IPS DF 6.9 (cell line): ENCODE data around the gene B4GALT7.
"Not testable (repeated sequence)": the region's sequence is repeated elsewhere in the genome, so short reads cannot be mapped to it uniquely, and the experiment has no call there.

ENCODE experiments used
- DNase-seq: peaks from one replicate; pipeline ENCODE4 v3.0.0-alpha.2; 2013; ENCODE audit warnings: low read depth, low spot score
- H3K27ac ChIP-seq: one replicate; pipeline ENCODE4 v1.5.1; 2013; ENCODE audit warnings: low read length, control low read depth
- H3K27me3 ChIP-seq: 2 replicates; pipeline ENCODE4 v1.6.1; 2013; ENCODE audit warnings: mild to moderate bottlenecking, low read length; ENCODE audit not compliant: control insufficient read depth, insufficient read depth
- H3K36me3 ChIP-seq: 2 replicates; pipeline ENCODE4 v1.6.1; 2013; ENCODE audit warnings: low read length; ENCODE audit not compliant: control insufficient read depth, insufficient read depth
- H3K4me1 ChIP-seq: 2 replicates; pipeline ENCODE4 v1.6.1; 2013; ENCODE audit warnings: low read length; ENCODE audit not compliant: control insufficient read depth, insufficient read depth
- H3K4me3 ChIP-seq: 2 replicates; pipeline ENCODE4 v1.5.1; 2013; ENCODE audit warnings: mild to moderate bottlenecking, low read length
- H3K9me3 ChIP-seq: 2 replicates; pipeline ENCODE4 v1.6.1; 2013; ENCODE audit warnings: low read length, inconsistent platforms; ENCODE audit not compliant: control insufficient read depth, insufficient read depth
- WGBS: extraction: QIAGEN DNeasy Blood & Tissue Kit; methylation state at CpG from one replicate; pipeline ENCODE4 v1.1.7; 2013; ENCODE audit warnings: mixed read lengths, missing lambda C conversion rate; ENCODE audit not compliant: insufficient read length, insufficient coverage; 5-methylcytosine and 5-hydroxymethylcytosine counted together

B4GALT7 gene

DNA sequence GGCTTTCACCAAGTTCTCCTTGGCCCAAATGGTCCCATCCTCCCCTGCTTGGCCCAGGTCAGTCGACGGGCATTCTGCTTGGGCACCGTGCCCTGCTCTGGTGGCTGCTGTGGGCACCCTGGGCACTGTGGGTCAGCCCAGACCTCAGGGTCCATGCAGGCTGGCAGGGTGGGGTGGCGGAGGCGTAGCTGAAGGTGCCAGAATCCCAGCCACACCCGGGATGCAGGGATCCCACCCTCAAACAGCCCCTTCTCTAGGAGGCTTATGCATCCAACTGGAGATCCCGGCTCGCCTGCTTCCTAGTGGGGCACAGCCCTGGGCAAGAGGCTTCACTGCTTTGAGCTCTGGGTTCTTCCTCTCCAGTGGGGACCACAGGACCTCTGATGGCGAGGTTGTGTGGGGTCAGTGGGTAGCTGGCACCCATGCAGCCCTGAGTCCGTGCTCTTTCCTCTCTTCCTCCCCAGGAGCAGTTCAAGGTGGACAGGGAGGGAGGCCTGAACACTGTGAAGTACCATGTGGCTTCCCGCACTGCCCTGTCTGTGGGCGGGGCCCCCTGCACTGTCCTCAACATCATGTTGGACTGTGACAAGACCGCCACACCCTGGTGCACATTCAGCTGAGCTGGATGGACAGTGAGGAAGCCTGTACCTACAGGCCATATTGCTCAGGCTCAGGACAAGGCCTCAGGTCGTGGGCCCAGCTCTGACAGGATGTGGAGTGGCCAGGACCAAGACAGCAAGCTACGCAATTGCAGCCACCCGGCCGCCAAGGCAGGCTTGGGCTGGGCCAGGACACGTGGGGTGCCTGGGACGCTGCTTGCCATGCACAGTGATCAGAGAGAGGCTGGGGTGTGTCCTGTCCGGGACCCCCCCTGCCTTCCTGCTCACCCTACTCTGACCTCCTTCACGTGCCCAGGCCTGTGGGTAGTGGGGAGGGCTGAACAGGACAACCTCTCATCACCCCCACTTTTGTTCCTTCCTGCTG, 9.4 kb downstream of the B4GALT7 start:
- WGBS: no CpG with 5 or more reads among the region's 21 CpGs
- no peak overlapping the region for H3K4me3 ChIP-seq
- no peak for DNase-seq
- no peak overlapping the region for H3K27ac ChIP-seq
- no peaks in the 10 kb centered on the region for H3K9me3 ChIP-seq
- peaks cover 5% of the 10 kb centered on the region; the same call in 1 of the 2 replicates for H3K36me3 ChIP-seq
- H3K4me1 ChIP-seq: peaks cover 3% of the 10 kb centered on the region
- H3K27me3 ChIP-seq: no peaks in the 10 kb centered on the region

DNA sequence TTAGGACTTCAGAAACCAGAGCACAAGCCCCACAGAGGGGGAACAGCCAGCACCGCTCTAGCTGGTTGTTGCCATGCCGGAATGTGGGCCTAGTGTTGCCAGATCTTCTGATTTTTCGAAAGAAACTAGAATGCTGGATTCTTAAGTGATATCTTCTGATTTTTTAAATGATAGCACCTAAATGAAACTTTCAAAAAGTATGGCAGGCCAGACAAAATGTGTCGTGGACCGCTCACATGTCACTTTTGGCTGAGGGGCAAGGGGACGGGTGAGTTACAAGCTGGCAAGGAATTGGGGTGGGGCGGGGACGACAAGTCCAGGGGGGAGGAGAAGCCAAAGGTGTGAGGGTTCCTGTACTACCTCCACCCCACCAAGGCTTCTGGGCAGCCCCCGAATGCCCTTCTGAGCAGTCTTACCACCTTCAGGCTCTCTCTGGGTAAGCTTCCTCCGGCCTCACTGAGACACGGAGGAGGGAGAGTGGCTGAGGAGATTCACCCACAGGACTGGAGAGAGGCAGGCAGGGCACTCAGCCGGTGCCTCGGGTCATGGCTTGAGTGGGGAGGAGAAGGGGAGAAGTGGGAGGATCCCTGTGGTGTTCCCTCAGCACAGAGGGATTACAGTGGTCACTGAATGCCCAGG, 10.3 kb downstream of the B4GALT7 start:
- no CpG with 5 or more reads among the region's 13 CpGs for WGBS

DNA sequence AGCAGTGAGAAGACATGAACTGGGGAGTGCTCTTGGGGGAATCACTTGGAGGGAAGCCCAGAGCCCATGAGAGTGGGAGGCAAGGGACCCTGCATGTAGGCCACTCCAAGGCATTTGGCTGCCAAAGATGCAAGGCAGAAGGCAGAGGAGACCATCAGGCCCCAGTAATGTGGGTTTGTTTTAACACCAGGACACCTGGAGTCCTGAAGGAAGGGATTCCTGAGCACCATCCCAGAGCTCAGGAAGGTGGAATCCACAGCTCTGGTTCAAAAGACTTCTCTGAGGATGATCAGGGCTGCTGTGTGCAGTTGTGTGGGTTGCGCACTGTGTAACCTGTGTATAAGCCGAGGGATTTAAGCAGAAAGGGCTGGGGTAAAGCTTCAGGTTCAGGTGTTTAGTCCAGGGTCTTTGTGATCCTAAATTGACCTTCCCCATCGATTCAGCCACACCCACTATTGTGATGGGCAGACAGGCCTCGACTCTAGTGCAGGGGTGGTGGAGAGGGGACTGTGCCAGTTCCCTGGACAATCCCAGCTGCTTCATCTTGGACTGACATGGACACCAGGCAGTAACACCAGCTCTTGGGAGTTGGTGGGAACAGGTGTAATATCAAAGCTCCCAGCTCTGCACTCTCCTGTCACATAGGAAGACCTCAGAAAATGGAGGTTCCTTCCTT, 11.0 kb downstream of the B4GALT7 start:
- peaks cover 3% of the 10 kb centered on the region for H3K4me1 ChIP-seq

More for the DNA sequence above, 10.3 kb downstream of the B4GALT7 start:
- Histone ChIP-seq H3K4me1 (peaks cover 3% of the 10 kb centered on the region), H3K4me3 (no peak overlapping the region), H3K27ac (no peak overlapping the region), H3K36me3 (peaks cover 5% of the 10 kb centered on the region; the same call in 1 of the 2 replicates), H3K27me3 (no peaks in the 10 kb centered on the region), H3K9me3 (no peaks in the 10 kb centered on the region)
- no peak for DNase-seq

DNA sequence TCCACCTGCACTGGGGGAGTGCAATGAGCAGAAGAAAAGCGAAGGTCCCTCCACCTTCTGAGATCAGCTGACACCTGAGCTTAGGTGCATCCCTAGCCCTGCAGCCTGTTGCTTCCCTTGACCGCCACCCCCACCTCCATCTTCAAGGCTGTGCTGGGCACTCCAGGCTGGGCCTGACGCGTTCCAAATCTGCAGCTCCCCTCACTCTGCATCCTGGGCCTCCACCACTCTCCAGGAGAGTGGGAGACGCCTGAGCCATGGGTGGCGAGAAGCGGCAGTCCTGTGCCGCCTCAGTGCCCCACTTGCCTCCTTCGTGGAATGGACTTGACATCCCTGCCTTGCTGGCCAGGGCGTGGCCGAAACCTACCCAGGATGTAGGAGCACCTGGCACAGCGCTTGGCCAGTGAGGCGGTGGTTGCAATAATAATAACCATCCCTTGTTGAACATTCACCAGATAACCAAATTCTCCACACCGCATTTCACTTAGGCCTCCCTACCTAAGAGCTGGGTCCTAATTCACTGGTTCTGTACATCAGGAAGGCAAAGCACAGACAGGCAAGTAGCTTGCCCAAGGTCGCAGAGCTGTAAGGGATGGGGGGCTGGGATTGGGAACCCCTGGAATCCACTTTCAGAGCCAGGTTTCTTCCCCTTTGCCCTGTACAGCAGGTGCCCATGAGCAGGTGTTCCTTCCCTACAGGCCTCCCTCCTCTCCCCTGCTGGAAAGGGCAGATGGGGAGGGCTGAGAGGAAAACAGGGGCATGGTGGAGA, 11.7 kb downstream of the B4GALT7 start:
- DNase-seq: no peak
- Histone ChIP-seq H3K27me3 (no peaks in the 10 kb centered on the region), H3K27ac (no peak overlapping the region), H3K36me3 (peaks cover 5% of the 10 kb centered on the region; the same call in 1 of the 2 replicates), H3K4me3 (no peak overlapping the region), H3K4me1 (peaks cover 3% of the 10 kb centered on the region), H3K9me3 (no peaks in the 10 kb centered on the region)
- WGBS: no CpG with 5 or more reads among the region's 15 CpGs

More for the DNA sequence above, 11.0 kb downstream of the B4GALT7 start:
- no peaks in the 10 kb centered on the region for H3K27me3 ChIP-seq
- peaks cover 5% of the 10 kb centered on the region; the same call in 1 of the 2 replicates for H3K36me3 ChIP-seq
- no peak for DNase-seq
- H3K27ac ChIP-seq: no peak overlapping the region
- H3K9me3 ChIP-seq: no peaks in the 10 kb centered on the region
- H3K4me3 ChIP-seq: no peak overlapping the region
- no CpG with 5 or more reads among the region's 4 CpGs for WGBS

DNA sequence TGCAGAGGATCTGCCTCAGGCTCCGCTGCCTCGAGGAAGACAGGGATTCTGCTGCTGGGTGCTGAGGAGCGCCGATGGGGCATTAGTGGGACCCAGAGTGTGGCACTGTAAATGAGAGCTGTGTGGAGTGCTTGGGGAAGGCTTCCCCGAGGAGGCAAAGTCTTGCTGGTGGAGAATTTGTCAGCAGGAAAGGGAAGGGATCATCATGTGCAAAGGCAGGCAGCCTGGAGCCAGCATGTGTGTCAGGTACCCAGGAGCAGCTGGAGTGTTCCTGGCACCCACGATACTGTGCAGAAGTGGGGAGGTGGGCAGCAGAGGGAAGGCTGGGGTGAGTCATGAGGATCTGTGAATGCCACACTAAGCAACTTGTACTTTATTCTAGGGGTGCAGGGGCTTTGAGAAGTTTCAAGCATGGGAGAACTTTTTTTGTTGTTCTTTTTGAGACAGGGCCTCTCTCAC, 12.3 kb downstream of the B4GALT7 start:
- peaks cover 5% of the 10 kb centered on the region; the same call in 1 of the 2 replicates for H3K36me3 ChIP-seq
- H3K27ac ChIP-seq: no peak overlapping the region
- no peaks in the 10 kb centered on the region for H3K27me3 ChIP-seq
- H3K4me1 ChIP-seq: peaks cover under 1% of the 10 kb centered on the region
- no peak overlapping the region for H3K4me3 ChIP-seq
- H3K9me3 ChIP-seq: no peaks in the 10 kb centered on the region
- no peak for DNase-seq
- no CpG with 5 or more reads among the region's 6 CpGs for WGBS

DNA sequence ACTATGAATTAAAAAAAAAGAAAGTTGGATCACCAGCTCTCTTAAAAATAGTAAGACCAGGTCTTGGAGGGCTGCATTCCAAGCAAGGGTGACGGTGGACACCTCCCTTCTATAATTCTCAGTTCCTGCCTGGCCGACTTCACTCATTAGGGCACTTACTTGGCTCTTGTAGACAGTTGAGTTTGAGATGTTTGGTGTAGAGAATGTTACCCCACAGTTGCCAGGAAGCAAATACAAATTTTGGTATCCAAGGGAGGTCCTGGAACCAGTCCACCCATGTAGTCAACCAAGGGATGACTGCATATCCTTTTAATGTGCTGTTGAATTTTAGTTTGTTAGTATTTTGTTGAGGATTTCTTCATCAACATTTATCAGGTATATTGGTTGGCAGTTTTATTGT, 20.6 kb downstream of the B4GALT7 start:
- H3K4me1 ChIP-seq: no peaks in the 10 kb centered on the region
- no peak for DNase-seq
- H3K27ac ChIP-seq: no peak overlapping the region
- H3K27me3 ChIP-seq: no peaks in the 10 kb centered on the region
- no peaks in the 10 kb centered on the region for H3K9me3 ChIP-seq
- H3K4me3 ChIP-seq: no peak overlapping the region
- peaks cover 2% of the 10 kb centered on the region; the same call in 1 of the 2 replicates for H3K36me3 ChIP-seq
- no CpG with 5 or more reads among the region's 2 CpGs for WGBS

DNA sequence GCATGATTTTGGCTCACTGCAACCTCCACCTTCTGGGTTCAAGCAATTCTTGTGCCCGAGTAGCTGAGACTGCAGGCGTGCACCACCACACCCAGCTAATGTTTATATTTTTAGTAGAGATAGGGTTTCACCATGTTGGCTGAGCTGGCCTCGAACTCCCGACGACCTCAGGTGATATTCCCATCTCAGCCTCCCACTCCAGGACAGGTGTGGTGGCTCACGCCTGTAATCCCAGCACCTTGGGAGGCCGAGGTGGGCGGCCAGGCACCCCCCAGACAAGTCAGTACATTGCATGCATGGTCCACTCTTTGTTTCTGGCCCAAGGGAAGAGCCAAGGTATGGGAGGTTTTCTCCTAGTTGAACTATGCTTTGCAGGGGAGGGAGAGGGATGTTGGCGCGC, 24.2 kb downstream of the B4GALT7 start:
- H3K9me3 ChIP-seq, H3K27ac ChIP-seq, H3K27me3 ChIP-seq, H3K4me1 ChIP-seq, H3K36me3 ChIP-seq, DNase-seq, H3K4me3 ChIP-seq: not testable (repeated sequence)
- no CpG with 5 or more reads among the region's 10 CpGs for WGBS

DNA sequence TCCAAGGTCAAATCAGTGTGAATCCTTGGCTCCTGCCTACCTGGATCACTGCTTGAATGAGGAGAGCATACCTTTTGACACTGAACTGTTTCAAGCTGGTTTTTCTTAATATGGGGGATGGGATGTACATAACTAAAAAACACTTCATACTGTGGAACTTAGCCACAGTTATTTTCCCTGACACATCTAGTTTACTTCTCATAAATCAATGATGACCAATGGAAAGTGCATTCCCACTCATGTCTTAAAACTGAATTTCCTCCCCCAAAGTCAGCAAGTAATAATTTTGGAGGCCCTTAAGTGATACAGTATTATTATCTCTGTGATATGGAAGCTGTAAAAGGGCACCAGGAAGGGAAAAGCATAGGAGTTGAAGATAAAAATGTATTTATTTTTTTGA, 30.3 kb downstream of the B4GALT7 start:
- H3K4me1 ChIP-seq, H3K9me3 ChIP-seq, H3K27me3 ChIP-seq, H3K4me3 ChIP-seq, H3K27ac ChIP-seq, H3K36me3 ChIP-seq, DNase-seq: not testable (repeated sequence)

DNA sequence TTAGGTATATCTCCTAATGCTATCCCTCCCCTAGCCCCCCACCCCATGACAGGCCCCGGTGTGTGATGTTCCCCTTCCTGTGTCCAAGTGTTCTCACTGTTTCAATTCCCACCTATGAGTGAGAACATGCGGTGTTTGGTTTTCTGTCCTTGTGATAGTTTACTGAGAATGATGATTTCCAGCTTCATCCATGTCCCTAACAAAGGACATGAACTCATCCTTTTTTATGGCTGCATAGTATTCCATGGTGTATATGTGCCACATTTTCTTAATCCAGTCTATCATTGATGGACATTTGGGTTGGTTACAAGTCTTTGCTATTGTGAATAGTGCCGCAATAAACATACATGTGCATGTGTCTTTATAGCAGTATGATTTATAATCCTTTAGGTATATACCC, 35.0 kb downstream of the B4GALT7 start:
- no CpG with 5 or more reads among the region's 3 CpGs for WGBS
- not testable (repeated sequence) for H3K4me1 ChIP-seq, H3K36me3 ChIP-seq, DNase-seq, H3K9me3 ChIP-seq, H3K27ac ChIP-seq, H3K4me3 ChIP-seq, H3K27me3 ChIP-seq

DNA sequence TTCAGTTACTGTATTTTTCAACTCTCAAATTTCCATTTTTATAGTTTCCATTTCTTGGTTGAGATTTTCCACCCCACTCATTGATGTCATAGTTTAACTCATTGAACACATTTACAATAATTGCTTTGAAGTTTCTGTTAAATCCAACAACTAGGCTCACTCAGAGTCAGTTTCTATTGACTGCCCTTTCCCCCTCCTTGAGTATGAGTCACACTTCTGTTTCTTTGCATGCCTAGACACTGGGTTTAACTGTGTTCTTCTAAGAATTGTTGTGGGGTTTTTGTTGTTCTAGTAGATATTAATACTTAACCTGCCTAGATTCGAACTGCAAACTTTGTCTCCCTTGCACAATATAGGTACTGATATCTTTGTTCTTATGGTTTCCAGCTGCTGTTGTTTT, 45.5 kb downstream of the B4GALT7 start:
- H3K9me3 ChIP-seq, H3K4me3 ChIP-seq, H3K27me3 ChIP-seq, H3K36me3 ChIP-seq, H3K4me1 ChIP-seq, DNase-seq, H3K27ac ChIP-seq: not testable (repeated sequence)
- no CpG with 5 or more reads among the region's 1 CpG for WGBS
